ENCODE measurements around the gene AGER. TPM values are rescaled to one million over a fixed set of nuclear protein-coding genes. Genes with fewer than 3 reads are reported as not detected.

The AGER gene
- total and polyA plus RNA-seq, 2 donors (not counting 1 experiment from before 2014, with no cell fraction given): 29.9 to 38.8 TPM

- Histone ChIP-seq H3K79me2 (ENCODE audit: control insufficient read depth, insufficient read depth, low read length) (no peaks in the 10 kb centered on the region), H4K20me1 (ENCODE audit: control insufficient read depth, insufficient read depth, low read length, poor library complexity, severe bottlenecking) (no peaks in the 10 kb centered on the region), H3K36me3 (replicated peaks in 1 of 2; ENCODE audit: control extremely low read depth in 1 of 2, control insufficient read depth in 1 of 2, extremely low read depth in 1 of 2, insufficient read depth in 2 of 2, low read length in 1 of 2) (no peaks in the 10 kb centered on the region), H3K27ac (ENCODE audit: low read length in 2 of 2) (peak overlapping the region; percentile 35 to 66), H3K9ac (ENCODE audit: low read length) (no peak overlapping the region), H2AFZ (ENCODE audit: insufficient read depth, low read depth, low read length, poor library complexity, severe bottlenecking) (no peak overlapping the region), H3K4me3 (ENCODE audit: control extremely low read depth in 1 of 5, extremely low read depth in 1 of 5, insufficient read depth in 1 of 5, low read depth in 2 of 5, low read length in 4 of 5) (no peak overlapping the region), H3K4me1 (ENCODE audit: control insufficient read depth in 2 of 2, insufficient read depth in 2 of 2, low read length in 2 of 2) (peaks cover 63 to 69% of the 10 kb centered on the region in 2 donors), H3K9me3 (ENCODE audit: control extremely low read depth in 1 of 3, control insufficient read depth in 2 of 3, insufficient read depth in 1 of 3, low read length in 2 of 3) (no peaks in the 10 kb centered on the region), H3K27me3 (replicated peaks in 1 of 4; ENCODE audit: control extremely low read depth in 1 of 4, control insufficient read depth in 3 of 4, insufficient read depth in 4 of 4, low read length in 3 of 4) (no peaks in the 10 kb centered on the region), H3K4me2 (replicated peaks; ENCODE audit: low read depth, low read length, poor library complexity, severe bottlenecking) (peak overlapping the region; percentile 39)
- H3K4me1 Mint-ChIP-seq: peaks cover 57% of the 10 kb centered on the region
- WGBS (ENCODE audit: insufficient coverage): 84% methylated on average over 7 of the region's 8 CpGs
- peak overlapping the region; percentile 91 for H3K27ac Mint-ChIP-seq
- no peak for TF ChIP-seq EZH2 (IDR thresholded peaks at IDR 0.05; ENCODE audit: borderline replicate concordance, insufficient read depth, low read depth, low read length, poor library complexity, severe bottlenecking)
- TF ChIP-seq CTCF (IDR thresholded peaks at IDR 0.05): no peak
- ATAC-seq (ENCODE audit: low read depth) (no peak), DNase-seq (peak; percentile 27)
- ChIA-PET CTCF (interaction anchor here (0.8 to 1.5 kb wide), 3 partner anchors 18 to 112 kb away, joined by 3 to 5 read pairs (median 3); no protein-coding TSS in a partner anchor), POLR2A (no interaction called here)
- intact Hi-C loops (cut with micrococcal nuclease): no loop called here
- H3K9me3 Mint-ChIP-seq (ENCODE audit: insufficient read depth): no peaks in the 10 kb centered on the region
- H3K27me3 Mint-ChIP-seq: peaks cover 2% of the 10 kb centered on the region
- H3K4me3 Mint-ChIP-seq: peak overlapping the region; percentile 7
These were observed 38.5 kb upstream of the AGER start for GRCh38 chr6:32222333-32223230.

- ChIA-PET POLR2A (no interaction called here), CTCF (no interaction called here)
- no peaks in the 10 kb centered on the region for H3K36me3 ChIP-seq (replicated peaks in 1 of 2; ENCODE audit: control extremely low read depth in 1 of 2, control insufficient read depth in 1 of 2, extremely low read depth in 1 of 2, insufficient read depth in 2 of 2, low read length in 1 of 2)
- Mint-ChIP-seq H3K27ac (no peak overlapping the region), H3K4me1 (peaks cover 40% of the 10 kb centered on the region), H3K9me3 (ENCODE audit: insufficient read depth) (no peaks in the 10 kb centered on the region), H3K4me3 (no peak overlapping the region), H3K27me3 (peaks cover 5% of the 10 kb centered on the region)
- no peak overlapping the region for H3K27ac ChIP-seq (ENCODE audit: low read length in 2 of 2)
- no peaks in the 10 kb centered on the region for H4K20me1 ChIP-seq (ENCODE audit: control insufficient read depth, insufficient read depth, low read length, poor library complexity, severe bottlenecking)
- H3K79me2 ChIP-seq (ENCODE audit: control insufficient read depth, insufficient read depth, low read length): no peaks in the 10 kb centered on the region
- no peak for ATAC-seq (ENCODE audit: low read depth)
- DNase-seq: no peak
- H3K9me3 ChIP-seq (ENCODE audit: control extremely low read depth in 1 of 3, control insufficient read depth in 2 of 3, insufficient read depth in 1 of 3, low read length in 2 of 3): no peaks in the 10 kb centered on the region
- H3K9ac ChIP-seq (ENCODE audit: low read length): no peak overlapping the region
- intact Hi-C loops (cut with micrococcal nuclease): no loop called here
- peaks cover 43 to 44% of the 10 kb centered on the region in 2 donors for H3K4me1 ChIP-seq (ENCODE audit: control insufficient read depth in 2 of 2, insufficient read depth in 2 of 2, low read length in 2 of 2)
- H3K4me3 ChIP-seq (ENCODE audit: control extremely low read depth in 1 of 5, extremely low read depth in 1 of 5, insufficient read depth in 1 of 5, low read depth in 2 of 5, low read length in 4 of 5): no peak overlapping the region
- H2AFZ ChIP-seq (ENCODE audit: insufficient read depth, low read depth, low read length, poor library complexity, severe bottlenecking): no peak overlapping the region
- no peaks in the 10 kb centered on the region for H3K27me3 ChIP-seq (replicated peaks in 1 of 4; ENCODE audit: control extremely low read depth in 1 of 4, control insufficient read depth in 3 of 4, insufficient read depth in 4 of 4, low read length in 3 of 4)
- H3K4me2 ChIP-seq (replicated peaks; ENCODE audit: low read depth, low read length, poor library complexity, severe bottlenecking): no peak overlapping the region
- TF ChIP-seq EZH2 (IDR thresholded peaks at IDR 0.05; ENCODE audit: borderline replicate concordance, insufficient read depth, low read depth, low read length, poor library complexity, severe bottlenecking): no peak
- no peak for TF ChIP-seq CTCF (IDR thresholded peaks at IDR 0.05)
- 100% methylated on average over 3 of the region's 4 CpGs for WGBS (ENCODE audit: insufficient coverage)
These were observed 36.0 kb upstream of the AGER start for GRCh38 chr6:32220021-32220420.
